GM12873 (cell line): ENCODE measurements around the gene QPRT.

Experiments used
- TF ChIP-seq, protein P1 (sequence below): IDR thresholded peaks from 2 replicates; pipeline ENCODE4 v1.5.1; 2012; ENCODE audit warnings: low read depth, mild to moderate bottlenecking, moderate library complexity, low read length, control low read depth; ENCODE audit not compliant: insufficient read depth; ENCODE audit errors: missing control alignments

Gene QPRT

GRCh38 chr16:29667755-29668154 is 11.2 kb upstream of the QPRT start:
- TF ChIP-seq, protein P1, sequence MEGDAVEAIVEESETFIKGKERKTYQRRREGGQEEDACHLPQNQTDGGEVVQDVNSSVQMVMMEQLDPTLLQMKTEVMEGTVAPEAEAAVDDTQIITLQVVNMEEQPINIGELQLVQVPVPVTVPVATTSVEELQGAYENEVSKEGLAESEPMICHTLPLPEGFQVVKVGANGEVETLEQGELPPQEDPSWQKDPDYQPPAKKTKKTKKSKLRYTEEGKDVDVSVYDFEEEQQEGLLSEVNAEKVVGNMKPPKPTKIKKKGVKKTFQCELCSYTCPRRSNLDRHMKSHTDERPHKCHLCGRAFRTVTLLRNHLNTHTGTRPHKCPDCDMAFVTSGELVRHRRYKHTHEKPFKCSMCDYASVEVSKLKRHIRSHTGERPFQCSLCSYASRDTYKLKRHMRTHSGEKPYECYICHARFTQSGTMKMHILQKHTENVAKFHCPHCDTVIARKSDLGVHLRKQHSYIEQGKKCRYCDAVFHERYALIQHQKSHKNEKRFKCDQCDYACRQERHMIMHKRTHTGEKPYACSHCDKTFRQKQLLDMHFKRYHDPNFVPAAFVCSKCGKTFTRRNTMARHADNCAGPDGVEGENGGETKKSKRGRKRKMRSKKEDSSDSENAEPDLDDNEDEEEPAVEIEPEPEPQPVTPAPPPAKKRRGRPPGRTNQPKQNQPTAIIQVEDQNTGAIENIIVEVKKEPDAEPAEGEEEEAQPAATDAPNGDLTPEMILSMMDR, result no peak

GRCh38 chr16:29668267-29668666 is 10.7 kb upstream of the QPRT start:
- TF ChIP-seq, protein P1, result no peak

DNA sequence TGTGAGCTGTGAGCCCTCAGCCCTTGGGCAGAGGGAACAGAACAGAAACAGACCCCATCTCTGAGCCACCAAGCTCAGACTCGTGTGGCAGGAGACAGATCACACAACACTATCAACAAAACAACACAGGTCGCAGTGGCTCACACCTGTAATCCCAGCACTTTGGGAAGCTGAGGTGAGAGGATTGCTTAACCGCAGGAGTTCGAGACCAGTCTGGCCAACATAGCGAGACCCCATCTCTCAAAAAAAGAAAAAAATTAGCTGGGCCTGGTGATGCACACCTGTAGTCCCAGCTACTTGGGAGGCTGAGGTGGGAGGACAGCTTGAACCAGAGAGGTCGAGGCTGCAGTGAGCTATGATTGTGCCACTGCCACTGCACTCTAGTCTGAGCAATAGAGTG is 5.5 kb upstream of the QPRT start:
- TF ChIP-seq, protein P1, result no peak

DNA sequence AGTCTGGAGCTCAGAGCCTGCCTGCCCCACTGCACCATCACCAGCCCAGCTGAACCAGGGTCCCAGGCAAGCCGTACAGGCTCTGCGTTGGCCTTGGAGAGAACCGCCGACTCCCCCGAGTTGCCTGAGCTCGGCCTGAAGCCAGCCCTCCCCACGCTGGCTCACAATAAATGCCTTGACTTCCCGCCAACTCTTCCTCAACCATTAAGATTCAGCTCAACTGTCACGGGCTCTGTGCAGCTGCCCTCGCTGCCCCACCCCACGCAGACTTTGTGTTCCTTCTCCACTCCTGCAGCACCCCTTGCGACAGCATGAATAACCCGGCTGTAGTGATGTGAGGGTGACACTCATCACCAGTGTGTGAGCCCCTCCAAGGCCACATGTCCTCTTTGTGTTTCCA is 4.8 kb upstream of the QPRT start:
- TF ChIP-seq, protein P1, result no peak

DNA sequence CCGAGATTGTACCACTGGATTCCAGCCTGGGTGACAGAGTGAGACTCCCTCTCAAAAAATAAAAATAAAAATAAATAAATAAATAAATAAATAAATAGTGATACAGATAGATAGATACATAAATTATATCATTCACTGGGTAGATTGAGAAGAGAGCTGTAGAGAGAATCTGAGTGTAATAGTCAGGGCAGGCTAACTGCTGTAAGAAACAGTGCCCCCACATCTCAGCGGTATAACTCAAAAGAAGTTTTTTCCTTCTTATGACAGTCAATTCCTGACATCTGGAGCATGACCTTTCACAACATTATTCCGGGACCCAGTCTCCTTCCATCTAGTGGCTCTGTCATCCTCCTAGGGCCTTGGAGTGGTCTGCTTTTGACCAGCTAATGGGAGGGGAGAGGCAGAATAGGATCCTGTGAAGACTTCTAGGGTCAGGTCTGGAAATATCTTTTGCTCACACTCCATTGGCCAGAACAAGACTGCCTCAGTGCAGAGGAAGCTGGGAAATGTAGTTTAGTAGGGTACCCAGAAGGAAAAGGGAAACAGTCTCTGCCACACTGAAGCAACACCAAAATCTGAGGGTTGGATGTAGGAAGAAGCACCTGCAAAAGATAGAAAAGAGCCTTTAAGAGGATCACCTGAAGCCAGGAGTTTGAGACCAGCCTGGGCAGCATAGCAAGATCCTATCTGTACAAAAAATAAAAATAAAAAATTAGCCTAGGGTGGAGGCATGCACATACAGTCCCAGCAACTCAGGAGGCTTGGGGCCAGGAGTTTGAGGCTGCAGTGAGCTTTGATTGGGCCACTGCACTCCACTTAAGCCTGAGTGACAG is 3.0 kb upstream of the QPRT start:
- TF ChIP-seq, protein P1, result no peak

- TF ChIP-seq, protein P1, result no peak
Observed at GRCh38 chr16:29676989-29677785, 1.8 kb upstream of the QPRT start.

DNA sequence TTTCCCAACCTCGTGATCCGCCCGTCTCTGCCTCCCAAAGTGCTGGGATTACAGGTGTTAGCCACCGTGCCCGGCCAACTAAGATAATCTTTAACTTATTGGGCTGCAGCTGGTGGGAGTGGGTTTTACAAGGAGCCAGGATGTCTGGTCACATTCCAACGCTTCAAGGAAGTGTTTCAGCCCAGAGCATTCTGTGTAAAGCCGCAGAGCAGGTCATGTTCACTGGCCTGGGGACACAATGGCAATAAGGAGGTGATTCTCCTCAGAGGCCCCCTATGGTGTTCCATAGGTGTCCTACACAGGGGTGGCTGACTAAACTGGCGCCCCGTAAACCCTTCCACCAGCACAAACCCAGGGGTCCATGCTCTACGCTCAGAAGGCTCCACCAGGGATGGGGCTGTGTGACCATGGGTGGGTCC is 1.2 kb downstream of the QPRT start:
- TF ChIP-seq, protein P1, result no peak
